OCI-LY3 (cell line): Measurements from ENCODE around the gene EDAR.

ENCODE experiments used
- H2AFZ ChIP-seq: fragments of 200-600, 300-600 bp; shearing (Covaris generic); 2 replicates; pipeline ENCODE4 v1.6.0; 2014; ENCODE audit warnings: antibody characterized with exemption, low read depth, low read length
- H3K27ac ChIP-seq: fragments of 200-600, 300-600 bp; sonication (generic); 2 replicates; pipeline ENCODE4 v1.5.1; 2014; ENCODE audit warnings: mild to moderate bottlenecking, low read length, moderate library complexity, mixed read lengths
- H3K27me3 ChIP-seq: fragments of 200-600, 300-600 bp; sonication (generic); 2 replicates; pipeline ENCODE4 v1.6.1; 2014; ENCODE audit warnings: low read depth, low read length, mixed read lengths
- H3K36me3 ChIP-seq: fragments of 200-600, 300-600 bp; sonication (generic); replicated peaks from 2 replicates; pipeline ENCODE3; 2014; ENCODE audit warnings: low read depth, low read length, mixed read lengths
- H3K4me1 ChIP-seq: fragments of 300-600, 200-600 bp; sonication (generic); 2 replicates; pipeline ENCODE4 v1.6.1; 2014; ENCODE audit warnings: low read length, mixed read lengths
- H3K4me2 ChIP-seq: fragments of 200-600, 300-600 bp; sonication (generic); 2 replicates; pipeline ENCODE4 v1.6.1; 2014; ENCODE audit warnings: low read length, mixed read lengths
- H3K4me3 ChIP-seq: fragments of 300-600, 200-600 bp; sonication (generic); 2 replicates; pipeline ENCODE4 v1.5.1; 2014; ENCODE audit warnings: antibody characterized with exemption, mild to moderate bottlenecking, low read length, moderate library complexity
- H3K79me2 ChIP-seq: fragments of 300-600, 200-600 bp; shearing (Covaris generic); 2 replicates; pipeline ENCODE4 v1.6.1; 2014; ENCODE audit warnings: mild to moderate bottlenecking, low read length, mixed read lengths
- H3K9ac ChIP-seq: fragments of 300-600, 200-600 bp; shearing (Covaris generic); 2 replicates; pipeline ENCODE4 v1.6.0; 2014; ENCODE audit warnings: mild to moderate bottlenecking, low read length, moderate library complexity
- H3K9me3 ChIP-seq: fragments of 200-600, 300-600 bp; shearing (Covaris generic); 2 replicates; pipeline ENCODE4 v1.6.1; 2014; ENCODE audit warnings: low read length, mixed read lengths; ENCODE audit not compliant: insufficient read depth
- H4K20me1 ChIP-seq: fragments of 200-600, 300-600 bp; sonication (generic); 2 replicates; pipeline ENCODE4 v1.6.1; 2016; ENCODE audit warnings: low read length, mixed read lengths; ENCODE audit not compliant: insufficient read depth
- CTCF ChIP-seq: fragments of 200-600, 300-600 bp; sonication (generic); IDR thresholded peaks from 2 replicates; pipeline ENCODE4 v1.5.1; 2014; ENCODE audit warnings: antibody characterized with exemption, low read length, low read depth
- EZH2phosphoT487 ChIP-seq: fragments of 200-600 bp; shearing (Covaris generic); IDR thresholded peaks from 2 replicates; pipeline ENCODE4 v1.6.1; 2018; ENCODE audit warnings: antibody characterized with exemption, mixed run types, low read depth

EDAR gene

GRCh38 chr2:108912629-108912902 is 76.5 kb downstream of the EDAR start:
- Histone ChIP-seq H3K9me3 (no peaks in the 10 kb centered on the region), H3K79me2 (no peaks in the 10 kb centered on the region), H2AFZ (no peak overlapping the region), H3K27ac (no peak overlapping the region), H3K4me1 (no peaks in the 10 kb centered on the region), H4K20me1 (no peaks in the 10 kb centered on the region), H3K9ac (no peak overlapping the region), H3K36me3 (no peaks in the 10 kb centered on the region), H3K4me3 (no peak overlapping the region), H3K27me3 (no peaks in the 10 kb centered on the region), H3K4me2 (no peak overlapping the region)
- no peak for TF ChIP-seq EZH2phosphoT487
- TF ChIP-seq CTCF = no peak

GRCh38 chr2:108911807-108912628 is 77.0 kb downstream of the EDAR start:
- TF ChIP-seq EZH2phosphoT487 (no peak), CTCF (no peak)
- H4K20me1 ChIP-seq = no peaks in the 10 kb centered on the region
- H3K4me2 ChIP-seq = no peak overlapping the region

GRCh38 chr2:108911401-108911800 is 77.6 kb downstream of the EDAR start:
- Histone ChIP-seq H3K27me3 (no peaks in the 10 kb centered on the region), H4K20me1 (no peaks in the 10 kb centered on the region), H3K79me2 (no peaks in the 10 kb centered on the region), H3K4me3 (no peak overlapping the region), H3K9ac (no peak overlapping the region), H3K4me2 (no peak overlapping the region), H2AFZ (no peak overlapping the region), H3K36me3 (no peaks in the 10 kb centered on the region), H3K27ac (no peak overlapping the region), H3K4me1 (no peaks in the 10 kb centered on the region), H3K9me3 (no peaks in the 10 kb centered on the region)
- TF ChIP-seq CTCF (no peak), EZH2phosphoT487 (no peak)

More at GRCh38 chr2:108911807-108912628, 77.0 kb downstream of the EDAR start:
- no peak overlapping the region for H3K27ac ChIP-seq
- H3K27me3 ChIP-seq = no peaks in the 10 kb centered on the region
- no peaks in the 10 kb centered on the region for H3K9me3 ChIP-seq
- H3K36me3 ChIP-seq = no peaks in the 10 kb centered on the region
- no peaks in the 10 kb centered on the region for H3K79me2 ChIP-seq
- H3K9ac ChIP-seq = no peak overlapping the region
- H3K4me1 ChIP-seq = no peaks in the 10 kb centered on the region
- H3K4me3 ChIP-seq = no peak overlapping the region
- H2AFZ ChIP-seq = no peak overlapping the region

DNA sequence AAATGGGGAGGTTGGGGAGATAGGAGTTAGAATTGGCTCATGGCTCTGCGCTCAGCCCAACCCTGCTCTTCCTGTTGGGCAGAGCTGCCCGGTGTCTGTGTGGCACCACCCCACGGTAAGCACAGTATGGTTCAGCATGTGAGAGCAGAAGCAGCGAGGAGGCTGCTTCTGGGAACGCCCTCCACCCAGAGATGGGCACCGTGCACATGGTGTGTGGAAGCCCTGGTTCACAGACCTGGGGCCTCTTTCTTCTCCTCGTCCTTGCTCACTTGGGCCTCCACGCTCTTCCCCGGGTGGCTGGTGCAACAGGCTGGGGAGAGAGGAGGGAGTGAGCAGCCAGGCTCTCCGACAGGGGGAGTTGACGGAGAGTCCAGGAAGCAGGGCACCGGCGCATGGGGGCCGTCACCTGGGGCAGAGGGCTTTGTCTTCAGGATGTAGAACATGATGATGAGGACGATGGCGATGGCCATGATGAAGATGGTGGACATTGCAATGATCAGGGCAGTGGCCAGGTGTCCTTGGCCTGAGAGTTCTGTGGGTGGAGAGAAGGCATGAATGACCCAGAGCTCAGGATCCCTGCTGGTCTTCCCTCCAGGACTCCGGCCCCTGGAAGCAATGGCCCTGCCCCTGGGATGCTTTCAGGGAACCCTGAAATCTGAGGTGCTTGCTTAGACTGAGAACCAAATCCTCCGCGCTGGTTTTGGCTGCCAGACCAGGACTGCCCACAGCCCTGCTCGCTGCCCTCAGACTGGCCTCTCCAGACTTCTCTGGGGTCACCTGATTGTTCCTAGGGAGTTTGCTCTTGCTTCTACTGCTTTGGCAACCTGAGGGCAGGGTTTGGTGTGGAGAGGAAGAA is 78.3 kb downstream of the EDAR start:
- Histone ChIP-seq H2AFZ (no peak overlapping the region), H3K27ac (no peak overlapping the region), H4K20me1 (no peaks in the 10 kb centered on the region), H3K36me3 (no peaks in the 10 kb centered on the region), H3K4me2 (no peak overlapping the region), H3K4me3 (no peak overlapping the region), H3K4me1 (no peaks in the 10 kb centered on the region), H3K9me3 (no peaks in the 10 kb centered on the region), H3K9ac (no peak overlapping the region), H3K79me2 (no peaks in the 10 kb centered on the region), H3K27me3 (no peaks in the 10 kb centered on the region)
- TF ChIP-seq CTCF (no peak), EZH2phosphoT487 (no peak)
